HL-60/S4 treated with retinoic acid at 250 ng/mL for 4 days and 3 days (cell line): ENCODE results near the gene EXOC6.

Source experiments
- in situ Hi-C: fragments of 300-500 bp; cut with MboI; formaldehyde crosslinking; loops from 2 replicates; pipeline ENCODE4 v1.7.0; 2022; ENCODE audit warnings: low sequenced_read_pairs

Gene EXOC6

DNA sequence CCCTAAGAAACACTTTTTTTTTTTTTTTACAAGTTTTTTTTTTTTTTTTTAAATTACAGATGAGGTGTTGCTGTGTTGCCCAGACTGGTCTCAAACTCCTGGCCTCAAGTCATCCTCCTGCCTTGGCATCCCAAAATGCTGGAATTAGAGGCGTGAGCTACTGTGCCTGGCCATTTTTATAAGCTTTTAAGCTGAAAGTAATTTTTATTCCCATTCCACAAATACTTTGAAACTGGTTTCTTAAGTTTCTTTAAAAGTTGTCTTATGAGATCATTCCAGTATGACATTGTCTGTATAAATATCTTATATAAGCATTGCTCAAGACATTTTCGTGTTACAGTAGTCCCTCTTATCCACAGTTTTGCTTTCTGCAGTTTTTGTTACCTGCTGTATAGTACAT, 150.9 kb downstream of the EXOC6 start:
- in situ Hi-C loops, result no loop called here

DNA sequence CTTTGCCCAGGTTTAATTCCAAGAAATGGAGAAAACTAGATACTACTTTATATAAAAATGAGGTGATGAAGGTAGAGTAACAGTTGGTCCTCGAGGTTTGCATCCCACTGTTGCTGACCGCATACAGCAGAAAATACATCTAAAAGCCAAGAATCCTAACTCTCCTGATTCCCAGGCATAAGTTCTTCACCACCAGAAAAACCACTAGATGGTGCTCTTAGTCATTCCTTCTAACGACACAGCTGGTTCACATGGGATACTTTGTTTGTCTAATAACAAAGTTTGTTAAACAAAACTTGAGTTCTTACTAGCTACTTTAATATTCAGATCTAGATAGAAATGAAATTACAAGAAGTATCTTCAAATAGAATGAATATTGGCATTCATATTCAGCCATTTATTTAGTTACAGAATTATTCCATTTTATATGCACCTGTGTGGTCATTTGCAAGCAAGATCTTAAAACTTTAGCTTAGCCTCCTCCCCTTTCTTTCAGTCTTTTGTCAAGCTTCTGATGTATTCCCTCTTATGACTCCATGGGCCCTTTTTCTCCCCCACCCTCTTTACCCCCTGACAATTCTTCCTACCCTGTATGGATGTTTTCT, 158.2 kb downstream of the EXOC6 start:
- in situ Hi-C loops, result no loop called here

DNA sequence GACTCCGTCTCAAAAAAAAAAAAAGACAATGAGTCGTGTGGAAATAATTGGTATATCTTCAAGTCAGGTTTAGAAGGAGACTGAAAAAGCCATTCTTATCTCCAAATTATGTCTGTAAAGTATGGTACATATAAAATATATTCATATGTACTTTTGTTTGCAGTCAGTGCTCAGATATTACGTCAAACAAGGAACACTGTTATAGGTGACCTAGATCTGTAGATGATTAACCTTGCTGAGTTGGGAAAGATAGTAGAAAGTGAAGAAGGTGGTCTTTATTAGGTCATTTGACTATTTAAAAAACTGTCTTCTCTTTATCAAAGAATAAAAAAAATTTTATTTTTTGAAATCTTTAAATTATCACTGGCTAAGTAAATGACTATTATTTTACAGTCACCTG, 167.4 kb downstream of the EXOC6 start:
- in situ Hi-C loops, result no loop called here

DNA sequence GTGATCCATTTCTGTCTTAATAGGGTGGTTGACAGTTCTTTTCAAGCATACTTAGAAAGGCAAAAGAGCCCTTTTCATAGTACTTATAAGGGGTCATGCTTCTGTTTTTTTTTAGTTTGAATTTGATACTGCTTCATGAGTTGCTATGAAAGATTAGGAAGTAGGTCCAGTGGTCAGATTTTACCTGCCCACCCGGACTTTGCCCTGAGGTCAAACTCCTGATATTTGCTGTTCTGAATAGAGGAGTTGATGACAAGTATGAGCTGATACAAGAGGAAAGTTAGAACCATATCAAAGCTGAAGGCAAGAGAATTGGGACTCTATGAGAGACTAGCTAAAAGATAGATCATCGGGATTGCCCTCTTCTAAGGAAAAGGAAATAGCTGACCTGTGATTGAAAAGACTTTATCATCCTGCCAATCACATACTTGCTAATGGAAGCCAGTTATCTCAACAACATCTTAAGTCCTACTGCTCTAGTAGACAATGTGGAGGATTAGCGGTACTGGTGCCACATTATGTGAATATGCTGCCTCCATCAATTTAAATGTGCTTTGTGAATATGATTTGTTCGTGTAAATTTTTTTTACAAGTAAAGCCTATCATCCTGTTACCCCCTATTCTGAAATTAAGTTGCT, 174.8 kb downstream of the EXOC6 start:
- in situ Hi-C loops, result no loop called here

DNA sequence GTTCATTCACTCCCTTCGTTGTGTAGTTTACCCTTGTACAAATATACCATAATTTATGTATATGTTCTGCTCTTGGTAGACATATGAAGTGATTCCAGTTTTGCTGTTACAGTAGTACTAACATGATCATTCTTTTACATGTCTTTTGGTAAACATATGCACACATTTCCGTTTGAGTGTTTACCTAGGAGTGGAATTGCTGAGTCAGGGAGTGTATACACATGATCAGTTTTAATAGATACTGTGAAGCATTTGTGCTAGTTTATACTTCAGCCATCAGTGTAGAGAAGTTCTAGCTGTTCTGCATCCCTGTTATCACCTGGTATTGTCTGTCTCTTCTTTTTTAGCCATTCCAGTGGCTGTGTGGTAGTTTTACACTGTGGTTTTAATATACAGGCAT, 177.8 kb downstream of the EXOC6 start:
- in situ Hi-C loops, result no loop called here

DNA sequence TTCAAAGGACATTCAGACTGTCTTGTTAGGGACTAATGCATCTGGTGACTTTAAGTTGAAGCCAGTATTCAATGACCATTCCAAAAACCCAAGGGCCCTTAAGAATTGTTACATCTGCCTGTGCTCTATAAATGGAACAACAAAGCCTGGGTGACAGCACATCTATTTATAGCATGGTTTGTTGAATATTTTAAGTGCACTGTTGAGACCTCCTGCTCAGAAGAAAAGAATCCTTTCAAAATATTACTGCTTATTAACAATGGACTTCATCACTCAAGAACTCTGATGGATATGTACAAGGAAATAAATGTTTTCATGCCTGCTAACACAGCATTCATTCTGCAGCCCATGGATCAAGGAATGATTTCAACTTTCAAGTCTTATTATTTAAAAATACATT, 179.2 kb downstream of the EXOC6 start:
- in situ Hi-C loops, result no loop called here

DNA sequence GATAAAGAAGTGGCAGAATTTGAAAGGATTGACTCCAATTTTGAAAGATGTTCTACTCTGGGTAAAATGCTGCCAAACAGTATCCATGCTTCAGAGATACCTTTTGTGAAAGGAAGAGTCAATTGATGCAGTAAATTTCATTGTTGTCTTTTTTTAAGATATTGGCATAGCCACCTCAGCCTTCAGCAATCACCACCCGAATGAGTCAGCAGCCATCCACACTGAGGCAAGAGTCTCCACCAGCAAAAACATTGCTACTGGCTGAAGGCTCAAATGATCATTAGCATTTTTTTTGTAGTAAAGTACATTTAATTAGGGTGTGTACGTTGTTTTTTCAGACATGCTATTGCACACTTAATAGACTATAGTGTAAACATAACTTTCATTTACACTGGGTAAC, 180.6 kb downstream of the EXOC6 start:
- in situ Hi-C loops, result no loop called here

DNA sequence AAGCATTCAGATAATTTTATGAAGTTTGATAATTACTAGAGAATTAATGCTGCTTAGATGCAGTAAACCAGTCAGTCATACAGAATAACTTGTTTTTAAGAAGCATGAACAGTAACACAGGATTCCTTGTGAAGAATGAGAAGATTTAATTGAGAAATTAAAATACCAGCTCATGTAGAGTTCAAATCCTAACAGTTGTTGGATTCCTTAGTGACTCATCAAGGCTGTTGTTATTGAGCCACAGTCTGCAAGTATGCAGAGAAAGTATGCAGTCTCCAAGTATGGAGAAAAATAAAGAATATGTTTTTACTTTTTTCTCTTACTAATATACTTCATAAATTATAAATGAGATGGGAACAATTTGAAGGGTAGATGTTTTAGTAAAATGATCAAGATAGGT, 182.1 kb downstream of the EXOC6 start:
- in situ Hi-C loops, result no loop called here

DNA sequence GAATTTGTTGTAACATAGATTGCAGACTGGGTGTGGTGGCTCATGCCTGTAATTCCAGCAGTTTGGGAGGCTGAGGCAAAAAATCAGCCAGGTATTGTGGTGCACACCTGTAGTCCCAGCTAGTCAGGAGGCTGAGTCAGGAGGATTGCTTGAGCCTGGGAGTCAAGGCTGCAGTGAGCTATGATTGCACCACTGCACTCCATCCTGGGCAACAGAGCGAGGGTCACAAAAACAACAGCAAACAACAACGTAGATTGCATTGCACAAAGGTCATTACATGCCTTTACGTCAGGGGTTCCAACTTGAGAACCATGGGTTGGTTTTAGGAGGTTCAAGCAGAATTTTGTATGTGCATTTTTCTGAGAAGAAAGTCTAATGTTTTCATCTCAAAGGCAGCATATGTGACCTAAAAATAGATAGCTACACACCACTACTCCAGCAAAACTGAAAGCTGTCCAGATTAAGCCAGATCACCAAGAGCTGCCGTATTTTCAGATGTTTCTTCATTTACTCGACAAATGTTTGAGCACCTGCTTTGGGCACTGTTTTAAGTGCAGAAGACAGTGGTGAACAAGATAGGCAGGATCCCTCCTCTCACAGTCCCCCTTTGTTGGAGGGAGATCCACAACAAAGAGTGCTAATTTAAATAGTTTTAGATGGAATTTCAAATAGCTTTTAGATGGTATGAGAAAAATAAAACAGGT, 183.9 kb downstream of the EXOC6 start:
- in situ Hi-C loops, result no loop called here

DNA sequence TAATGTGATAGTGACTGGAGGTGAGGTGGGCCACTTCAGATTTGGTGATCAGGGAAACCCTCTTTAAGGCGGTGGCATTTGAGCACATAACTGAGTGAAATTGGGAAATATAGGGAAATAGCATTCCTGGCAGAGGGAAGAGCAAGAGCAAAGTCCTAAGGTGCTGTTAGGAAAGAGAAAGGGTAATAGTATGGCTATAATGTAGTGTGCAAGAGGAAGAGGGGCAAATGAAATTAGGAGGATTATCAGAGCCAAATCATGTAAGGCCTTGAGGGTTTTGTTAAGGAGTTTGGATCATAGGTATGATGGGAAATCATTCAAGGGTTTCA, 184.5 kb downstream of the EXOC6 start:
- in situ Hi-C loops, result no loop called here

DNA sequence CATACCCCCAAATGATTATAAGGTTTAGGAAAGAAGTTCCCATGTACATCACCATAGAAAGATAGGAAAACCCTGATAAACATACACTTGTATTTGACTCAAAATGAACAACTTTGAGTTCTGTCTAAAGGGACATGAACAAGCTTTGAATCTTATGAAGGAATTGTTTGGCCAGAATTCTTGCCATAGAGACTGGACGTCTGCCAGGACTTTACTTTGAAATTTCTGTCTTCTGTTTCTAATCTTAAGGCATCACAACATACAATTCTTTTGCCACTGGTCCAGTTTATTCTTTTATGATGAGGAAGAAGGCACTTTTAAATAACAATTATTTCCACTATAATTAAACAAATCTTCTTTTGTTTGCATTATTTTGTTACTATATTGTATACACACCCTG, 186.1 kb downstream of the EXOC6 start:
- in situ Hi-C loops, result no loop called here

DNA sequence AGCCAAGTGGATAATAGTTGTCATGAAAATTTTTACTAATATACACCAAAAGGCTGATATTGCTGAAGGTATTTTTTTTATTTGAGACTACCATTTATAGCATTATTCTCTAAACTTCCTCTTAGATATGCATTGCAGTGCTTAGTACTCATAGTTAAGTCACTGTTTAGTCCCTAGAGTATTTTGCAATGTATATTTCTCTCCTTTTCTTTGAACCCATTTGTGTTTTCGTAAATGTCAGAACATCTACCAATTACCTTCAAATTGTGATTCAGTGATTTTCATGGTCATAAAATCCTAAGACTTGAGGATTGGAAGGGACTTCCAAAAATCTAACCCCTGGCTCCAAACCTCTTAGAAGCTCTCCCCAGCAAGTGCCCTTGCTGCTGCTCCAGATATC, 190.8 kb downstream of the EXOC6 start:
- in situ Hi-C loops, result no loop called here

DNA sequence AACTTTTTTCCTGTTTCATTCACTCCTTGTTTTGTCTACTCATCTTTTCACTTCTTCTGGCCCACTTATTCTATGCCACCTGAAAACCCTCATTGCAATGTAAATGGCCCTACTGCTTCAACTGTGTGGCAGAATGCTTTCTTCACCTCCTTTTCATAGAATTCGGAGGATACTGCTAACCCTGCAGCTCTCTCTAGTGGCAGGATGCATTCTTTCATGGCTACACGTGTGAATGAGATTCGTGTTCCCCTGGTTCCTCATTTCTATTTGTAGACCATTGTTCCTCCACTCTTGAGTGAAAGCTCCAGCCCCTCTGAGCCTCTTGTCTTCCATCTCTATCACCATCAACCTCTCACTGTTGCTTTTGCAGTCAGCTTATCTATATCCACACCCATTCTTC, 191.4 kb downstream of the EXOC6 start:
- in situ Hi-C loops, result no loop called here

DNA sequence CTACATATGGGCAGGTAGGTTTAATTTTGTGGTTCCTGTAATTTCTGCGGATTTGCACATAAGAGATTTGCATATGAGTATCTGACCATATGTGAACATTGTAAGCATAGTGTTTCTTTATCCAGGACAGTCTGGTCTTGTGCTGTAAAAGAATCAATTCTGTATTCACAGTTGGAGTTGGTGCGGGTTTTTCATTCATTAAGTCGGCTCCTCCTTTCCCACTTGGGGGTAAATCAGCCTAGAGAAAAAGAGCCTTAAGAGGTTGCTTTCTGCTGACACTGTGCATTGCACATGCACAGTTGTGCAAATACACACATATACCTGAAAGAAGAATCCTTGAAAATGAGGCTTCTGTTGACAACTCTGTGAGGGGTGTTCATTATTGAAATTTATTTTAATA, 206.2 kb downstream of the EXOC6 start:
- in situ Hi-C loops, result no loop called here

DNA sequence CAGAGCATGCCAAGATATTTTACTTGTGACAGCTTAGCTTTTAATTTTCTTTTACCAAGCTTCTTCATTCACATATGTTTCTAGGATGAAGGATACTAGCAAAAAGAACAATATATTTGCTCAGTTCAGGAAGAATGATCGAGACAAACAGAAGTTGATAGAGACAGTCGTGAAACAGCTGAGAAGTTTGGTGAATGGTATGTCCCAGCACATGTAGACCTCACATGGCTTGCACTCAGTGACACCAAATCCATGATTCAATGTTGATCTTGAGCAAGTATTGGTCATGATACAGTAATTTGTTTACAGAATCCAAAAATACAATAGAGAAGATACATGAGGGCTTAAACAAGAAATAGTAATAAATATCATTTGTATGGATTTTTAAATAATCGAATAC, 209.8 kb downstream of the EXOC6 start:
- in situ Hi-C loops, result no loop called here

DNA sequence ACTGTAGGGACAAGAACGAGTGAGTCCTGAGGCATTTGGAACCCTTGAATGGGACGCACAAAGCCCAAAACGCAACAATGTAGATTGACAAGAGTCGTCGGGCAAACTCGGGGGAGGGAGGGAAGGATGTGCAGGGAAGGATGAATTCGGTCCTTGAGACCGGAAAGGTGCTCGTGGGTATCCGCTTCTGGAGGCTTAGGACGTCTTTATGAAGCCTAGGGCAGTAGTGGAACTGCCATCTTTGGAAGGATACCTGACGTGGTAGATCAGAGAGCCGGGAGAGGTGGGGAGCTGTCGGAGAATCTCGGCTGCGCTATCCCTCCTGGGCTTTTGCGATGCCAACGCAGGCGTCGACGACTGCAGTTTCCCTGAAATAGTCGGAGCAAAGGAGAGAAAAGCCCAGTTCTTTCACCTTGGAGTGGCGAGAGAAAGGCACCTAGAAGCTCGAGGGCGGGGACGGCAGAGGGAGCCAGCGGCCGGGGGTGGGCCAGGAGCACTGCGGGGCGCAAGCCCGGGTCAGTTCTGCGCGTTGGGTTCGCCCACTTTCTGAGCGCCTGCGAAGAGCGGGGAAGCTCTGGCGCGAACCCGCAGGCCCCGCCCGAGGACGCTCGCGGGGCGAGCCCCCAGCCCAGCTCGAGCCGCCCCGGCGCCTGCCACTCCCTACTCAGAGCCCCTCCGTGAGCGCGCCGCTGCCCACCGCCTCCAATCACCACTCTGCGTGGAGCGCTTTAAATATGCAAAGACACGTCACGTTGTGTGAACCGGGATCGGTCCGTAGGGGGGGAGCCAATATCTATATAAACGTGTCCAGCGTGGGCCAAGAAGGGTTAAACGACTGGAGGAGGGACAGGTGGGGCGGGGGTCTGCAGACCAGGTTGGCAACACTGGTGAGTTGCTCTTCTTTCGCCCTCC, 211.9 kb downstream of the EXOC6 start, which contains the start of gene CYP26C1:
Gene CYP26C1 (plus strand): TSS at position 824 of the 912 bp plus-strand sequence. CDS start 466 bp downstream, outside the sequence.
- in situ Hi-C loops, result no loop called here

DNA sequence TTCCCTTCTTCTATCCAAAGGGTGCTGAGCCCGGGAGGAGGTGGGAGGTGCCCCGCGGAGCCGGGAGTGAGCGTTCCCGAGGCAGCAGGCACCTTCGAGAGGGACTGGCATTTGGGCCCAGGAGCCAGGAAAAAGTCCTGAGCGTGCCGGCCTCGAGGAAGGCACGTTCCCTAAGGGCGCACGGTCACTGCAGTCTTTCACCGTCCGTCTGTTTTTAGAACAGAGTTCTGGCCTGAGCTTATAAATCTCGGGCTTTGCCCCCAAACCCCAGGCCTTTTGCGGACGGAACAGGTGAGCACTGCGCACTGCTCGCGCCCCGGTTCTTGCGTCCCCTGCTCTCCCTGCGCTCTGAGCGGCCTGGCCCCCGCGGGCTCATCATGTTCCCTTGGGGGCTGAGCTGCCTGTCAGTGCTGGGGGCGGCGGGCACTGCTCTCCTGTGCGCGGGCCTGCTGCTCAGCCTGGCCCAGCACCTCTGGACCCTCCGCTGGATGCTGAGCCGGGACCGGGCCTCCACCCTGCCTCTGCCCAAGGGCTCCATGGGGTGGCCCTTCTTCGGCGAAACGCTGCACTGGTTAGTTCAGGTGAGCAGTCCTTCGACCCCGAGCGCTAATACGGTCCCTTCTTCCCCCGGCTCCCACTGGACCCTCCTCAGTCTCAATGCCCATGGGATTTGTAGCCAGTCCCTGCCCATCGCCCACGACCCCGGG, 212.7 kb downstream of the EXOC6 start:
- in situ Hi-C loops, result no loop called here

DNA sequence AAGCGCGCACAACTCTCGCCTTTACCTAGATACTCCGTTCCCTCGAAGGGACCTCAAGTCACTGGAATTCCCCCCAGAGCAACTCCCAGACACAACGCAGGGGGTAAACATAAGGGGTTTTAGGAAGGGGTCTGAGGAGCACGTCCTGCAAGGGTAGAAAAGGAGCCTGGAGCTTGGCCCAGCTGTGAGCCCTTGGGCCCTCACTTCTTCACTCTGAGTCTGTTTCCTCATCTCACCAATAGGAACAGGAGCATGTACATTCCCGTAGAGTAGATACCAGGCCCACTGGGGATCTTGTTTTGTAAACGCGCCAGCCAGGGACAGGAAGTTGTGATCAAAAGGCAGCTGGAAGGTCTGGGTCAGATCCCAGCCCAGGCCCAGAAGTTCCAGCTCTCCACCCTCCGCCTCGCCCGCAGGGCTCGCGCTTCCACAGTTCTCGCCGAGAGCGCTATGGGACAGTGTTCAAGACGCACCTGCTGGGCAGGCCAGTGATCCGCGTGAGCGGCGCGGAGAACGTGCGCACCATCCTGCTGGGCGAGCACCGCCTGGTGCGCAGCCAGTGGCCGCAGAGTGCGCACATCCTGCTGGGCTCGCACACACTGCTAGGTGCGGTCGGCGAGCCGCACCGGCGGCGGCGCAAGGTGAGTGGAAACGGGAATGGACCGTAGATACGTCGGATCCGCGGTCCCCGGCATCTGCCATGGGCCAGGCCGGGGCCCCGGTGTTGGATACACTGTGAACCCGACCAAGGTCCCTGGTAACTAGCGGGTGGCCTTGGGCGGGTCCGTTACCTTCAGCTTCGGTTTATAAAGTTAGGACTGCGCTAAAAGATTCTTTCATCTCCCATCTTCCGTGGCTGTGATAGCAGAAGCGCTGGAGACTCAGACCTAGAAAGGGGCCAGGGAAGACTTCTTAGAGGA, 213.5 kb downstream of the EXOC6 start:
- in situ Hi-C loops, result no loop called here

DNA sequence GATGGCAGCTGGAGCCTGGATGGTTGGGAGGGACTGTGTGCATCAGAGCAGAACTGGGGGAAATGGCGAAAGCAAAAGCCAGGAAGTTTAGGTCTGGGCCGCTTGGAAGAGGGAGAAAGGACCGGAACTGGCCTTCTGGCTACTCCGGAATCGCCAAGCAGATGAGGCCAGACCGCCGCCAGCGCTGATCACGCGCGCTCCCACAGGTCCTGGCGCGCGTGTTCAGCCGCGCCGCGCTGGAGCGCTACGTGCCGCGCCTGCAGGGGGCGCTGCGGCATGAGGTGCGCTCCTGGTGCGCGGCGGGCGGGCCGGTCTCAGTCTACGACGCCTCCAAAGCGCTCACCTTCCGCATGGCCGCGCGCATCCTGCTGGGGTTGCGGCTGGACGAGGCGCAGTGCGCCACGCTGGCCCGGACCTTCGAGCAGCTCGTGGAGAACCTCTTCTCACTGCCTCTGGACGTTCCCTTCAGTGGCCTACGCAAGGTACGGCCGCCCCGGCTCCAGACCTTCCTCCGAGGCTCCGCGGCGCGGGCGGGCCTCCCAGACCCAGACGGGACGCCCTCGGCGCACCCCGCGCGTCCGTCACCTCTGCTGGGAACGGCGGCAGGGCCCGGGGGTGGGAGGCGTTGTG, 214.3 kb downstream of the EXOC6 start:
- in situ Hi-C loops, result no loop called here
